SJSA1 (cell line): ENCODE measurements around the gene ZNF227. TPM values are rescaled to one million over a fixed set of nuclear protein-coding genes. Genes with fewer than 3 reads are reported as not detected.
"Not testable (repeated sequence)": the region's sequence is repeated elsewhere in the genome, so short reads cannot be mapped to it uniquely, and the experiment has no call there.

Experiments
- DNase-seq, 2 experiments: peaks; one replicate each; pipeline ENCODE4 v3.0.0-alpha.2; 2015 to 2020; ENCODE audit warnings: low spot score in 2 of 2, low read depth in 1 of 2
- H3K27ac ChIP-seq: fragments of 250-450 bp; sonication (Bioruptor Pico); 2 replicates; pipeline ENCODE4 v1.5.1; 2020; ENCODE audit warnings: mild to moderate bottlenecking, moderate library complexity
- H3K27me3 ChIP-seq: fragments of 250-450 bp; sonication (Bioruptor Pico); replicated peaks from 2 replicates; pipeline ENCODE4 v1.5.1; 2020; ENCODE audit warnings: mild to moderate bottlenecking, moderate library complexity
- H3K36me3 ChIP-seq: fragments of 250-450 bp; sonication (Bioruptor Pico); 2 replicates; pipeline ENCODE4 v1.5.1; 2020; ENCODE audit warnings: mild to moderate bottlenecking
- H3K4me1 ChIP-seq: fragments of 250-450 bp; sonication (Bioruptor Pico); replicated peaks from 2 replicates; pipeline ENCODE4 v1.6.1; 2021; ENCODE audit warnings: mild to moderate bottlenecking
- H3K4me3 ChIP-seq: fragments of 250-450 bp; sonication (Bioruptor Pico); 2 replicates; pipeline ENCODE4 v1.5.1; 2020; ENCODE audit warnings: mild to moderate bottlenecking
- H3K9me3 ChIP-seq: fragments of 250-450 bp; sonication (Bioruptor Pico); replicated peaks from 2 replicates; pipeline ENCODE4 v1.5.1; 2020; ENCODE audit warnings: mild to moderate bottlenecking
- total RNA-seq: library from RNA; depleted of rRNA; stranded (reverse); fragments of >200 nt; shearing (Covaris generic); gene quantifications from 2 replicates; pipeline ENCODE4 v1.2.3, GENCODE V29; 2014

The ZNF227 gene
- total RNA-seq, 1 experiment from 2014 or later, result 15.1 TPM

DNA sequence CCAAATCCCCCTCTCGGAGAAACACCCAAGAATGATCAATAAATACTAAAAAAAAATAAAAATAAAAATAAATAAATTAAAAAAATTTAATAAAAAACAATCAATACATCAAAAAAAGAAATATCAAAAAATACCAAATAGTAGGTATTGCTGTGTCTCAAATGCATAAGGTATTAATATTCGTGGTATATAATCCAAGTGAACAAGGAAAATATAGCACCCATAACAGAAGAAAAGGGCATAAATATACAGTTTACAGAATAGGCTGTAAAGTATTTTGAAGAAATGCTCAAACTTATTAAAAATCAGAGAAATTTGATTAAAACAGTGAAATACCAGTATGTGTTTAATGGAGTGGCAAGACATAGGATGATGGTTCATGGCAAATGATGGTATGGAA lies 7.6 kb upstream of the ZNF227 start:
- Histone ChIP-seq H3K4me3 (no peak overlapping the region), H3K9me3 (peaks cover 4% of the 10 kb centered on the region), H3K4me1 (no peaks in the 10 kb centered on the region), H3K27me3 (no peaks in the 10 kb centered on the region), H3K27ac (no peak overlapping the region), H3K36me3 (0 out of 2 replicates have a peak, but pooled peaks cover 2% of the 10 kb centered on the region)
- DNase-seq, result no peak

DNA sequence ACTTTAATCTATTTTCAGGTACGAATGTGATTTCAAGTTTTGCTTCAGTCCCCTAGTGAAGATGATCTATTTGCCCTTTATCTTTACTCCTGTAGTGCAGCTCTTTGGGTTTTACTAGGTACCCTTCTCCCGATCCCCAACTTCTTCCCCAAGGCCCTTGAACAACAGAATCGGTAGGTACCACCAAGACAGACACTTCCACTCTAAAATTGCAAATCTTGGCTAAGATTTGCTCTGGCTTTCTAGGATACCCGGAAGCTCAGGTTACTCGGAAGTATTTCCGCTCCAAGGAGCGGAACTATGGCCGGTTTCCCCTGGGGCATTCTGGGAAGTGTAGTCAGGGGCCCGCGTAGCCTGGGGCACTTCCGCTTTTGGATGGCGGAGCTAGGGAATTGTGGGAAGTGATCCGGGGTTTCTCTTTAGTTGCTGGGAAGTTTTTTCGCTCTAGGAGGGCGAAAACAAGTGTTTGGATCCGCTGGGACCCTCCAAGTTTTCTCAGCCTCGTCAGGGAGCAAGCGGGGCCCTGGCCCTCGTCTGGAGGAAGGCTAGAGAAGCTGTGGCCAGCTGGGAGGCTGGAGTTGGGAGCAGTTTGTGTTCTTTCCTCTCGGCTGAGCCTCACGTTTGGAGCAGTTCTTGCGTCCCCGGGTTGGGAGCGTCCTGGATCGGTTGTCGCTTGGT lies 5.1 kb upstream of the ZNF227 start:
- peak overlapping the region; percentile 54 for H3K27ac ChIP-seq
- H3K9me3 ChIP-seq, result peaks cover 4% of the 10 kb centered on the region
- peak; percentile 91 to 94 for DNase-seq
- H3K4me1 ChIP-seq, result no peaks in the 10 kb centered on the region
- 0 out of 2 replicates have a peak, but pooled peaks cover 2% of the 10 kb centered on the region for H3K36me3 ChIP-seq
- H3K27me3 ChIP-seq, result no peaks in the 10 kb centered on the region
- H3K4me3 ChIP-seq, result peak overlapping the region; percentile 59

DNA sequence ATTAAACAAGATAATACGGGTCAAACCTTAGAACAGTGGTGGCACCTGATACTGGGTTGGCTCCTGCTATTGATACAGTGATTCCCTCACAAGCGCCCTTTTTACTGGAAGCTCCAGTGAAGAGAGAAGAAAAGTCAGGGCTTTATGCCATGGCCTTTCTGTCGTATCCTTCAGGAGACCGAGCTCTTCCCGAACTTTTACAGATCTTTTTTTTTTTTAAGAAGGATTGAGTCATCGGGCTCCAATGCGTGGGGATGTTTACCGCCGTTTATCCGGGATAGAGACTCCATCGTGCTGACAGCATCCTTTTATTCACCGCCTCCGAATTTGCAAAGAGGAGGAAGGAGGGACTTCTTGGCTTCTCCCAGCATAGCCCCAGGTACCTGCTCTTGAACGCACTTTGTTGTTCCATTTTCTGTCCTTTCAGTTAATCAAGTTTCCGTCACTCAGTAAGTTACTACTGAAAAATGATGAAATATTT lies 574 bp downstream of the ZNF227 start:
- Histone ChIP-seq H3K27me3 (no peaks in the 10 kb centered on the region), H3K36me3 (peaks cover 21% of the 10 kb centered on the region), H3K27ac (peak overlapping the region; percentile 32; the same call in 1 of the 2 replicates), H3K4me1 (no peaks in the 10 kb centered on the region; the same call in 1 of the 2 replicates), H3K9me3 (no peaks in the 10 kb centered on the region; the same call in 1 of the 2 replicates), H3K4me3 (peak overlapping the region; percentile 59)
- no peak for DNase-seq

DNA sequence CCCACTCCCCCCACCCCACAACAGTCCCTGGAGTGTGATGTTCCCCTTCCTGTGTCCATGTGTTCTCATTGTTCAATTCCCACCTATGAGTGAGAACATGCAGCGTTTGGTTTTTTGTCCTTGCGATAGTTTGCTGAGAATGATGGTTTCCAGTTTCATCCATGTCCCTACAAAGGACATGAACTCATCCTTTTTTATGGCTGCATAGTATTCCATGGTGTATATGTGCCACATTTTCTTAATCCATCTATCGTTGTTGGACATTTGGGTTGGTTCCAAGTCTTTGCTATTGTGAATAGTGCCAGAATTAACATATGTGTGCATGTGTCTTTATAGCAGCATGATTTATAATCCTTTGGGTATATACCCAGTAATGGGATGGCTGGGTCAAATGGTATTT lies 7.6 kb downstream of the ZNF227 start:
- not testable (repeated sequence) for H3K4me1 ChIP-seq, H3K27me3 ChIP-seq, H3K9me3 ChIP-seq, H3K4me3 ChIP-seq, DNase-seq, H3K27ac ChIP-seq
- H3K36me3 ChIP-seq, result peaks cover 38% of the 10 kb centered on the region

DNA sequence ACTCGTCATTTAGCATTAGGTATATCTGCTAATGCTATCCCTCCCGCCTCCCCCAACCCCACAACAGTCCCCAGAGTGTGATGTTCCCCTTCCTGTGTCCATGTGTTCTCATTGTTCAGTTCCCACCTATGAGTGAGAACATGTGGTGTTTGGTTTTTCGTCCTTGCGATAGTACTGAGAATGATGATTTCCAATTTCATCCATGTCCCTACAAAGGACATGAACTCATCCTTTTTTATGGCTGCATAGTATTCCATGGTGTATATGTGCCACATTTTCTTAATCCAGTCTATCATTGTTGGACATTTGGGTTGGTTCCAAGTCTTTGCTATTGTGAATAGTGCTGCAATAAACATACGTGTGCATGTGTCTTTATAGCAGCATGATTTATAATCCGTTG lies 8.4 kb downstream of the ZNF227 start:
- not testable (repeated sequence) for H3K27ac ChIP-seq, H3K27me3 ChIP-seq, H3K4me1 ChIP-seq, H3K4me3 ChIP-seq, DNase-seq, H3K9me3 ChIP-seq
- peaks cover 34% of the 10 kb centered on the region for H3K36me3 ChIP-seq

DNA sequence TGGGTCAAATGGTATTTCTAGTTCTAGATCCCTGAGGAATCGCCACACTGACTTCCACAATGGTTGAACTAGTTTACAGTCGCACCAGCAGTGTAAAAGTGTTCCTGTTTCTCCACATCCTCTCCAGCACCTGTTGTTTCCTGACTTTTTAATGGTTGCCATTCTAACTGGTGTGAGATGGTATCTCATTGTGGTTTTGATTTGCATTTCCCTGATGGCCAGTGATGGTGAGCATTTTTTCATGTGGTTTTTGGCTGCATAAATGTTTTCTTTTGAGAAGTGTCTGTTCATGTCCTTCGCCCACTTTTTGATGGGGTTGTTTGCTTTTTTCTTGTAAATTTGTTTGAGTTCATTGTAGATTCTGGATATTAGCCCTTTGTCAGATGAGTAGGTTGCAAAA lies 9.0 kb downstream of the ZNF227 start:
- H3K27ac ChIP-seq, result not testable (repeated sequence)

DNA sequence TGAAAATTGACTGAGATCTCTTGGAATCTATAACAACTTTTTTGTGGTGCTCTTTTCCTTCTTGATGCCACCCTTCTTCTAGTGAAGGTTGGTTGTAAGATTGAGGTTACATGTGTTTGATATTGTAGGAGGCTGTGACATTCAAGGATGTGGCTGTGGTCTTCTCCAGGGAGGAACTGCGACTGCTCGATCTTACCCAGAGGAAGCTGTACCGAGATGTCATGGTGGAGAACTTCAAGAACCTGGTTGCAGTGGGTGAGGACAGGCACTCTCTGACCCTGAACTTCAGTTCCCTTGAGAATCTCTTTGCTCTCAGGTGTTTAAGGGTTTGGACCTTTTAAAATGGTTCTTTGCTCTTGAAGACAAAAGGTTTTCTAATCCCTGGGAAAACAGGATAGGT lies 16.0 kb downstream of the ZNF227 start:
- DNase-seq, result no peak

More for the DNA sequence above, 9.0 kb downstream of the ZNF227 start:
- H3K36me3 ChIP-seq, result peaks cover 32% of the 10 kb centered on the region
- not testable (repeated sequence) for H3K4me3 ChIP-seq, H3K9me3 ChIP-seq, H3K4me1 ChIP-seq, DNase-seq, H3K27me3 ChIP-seq

DNA sequence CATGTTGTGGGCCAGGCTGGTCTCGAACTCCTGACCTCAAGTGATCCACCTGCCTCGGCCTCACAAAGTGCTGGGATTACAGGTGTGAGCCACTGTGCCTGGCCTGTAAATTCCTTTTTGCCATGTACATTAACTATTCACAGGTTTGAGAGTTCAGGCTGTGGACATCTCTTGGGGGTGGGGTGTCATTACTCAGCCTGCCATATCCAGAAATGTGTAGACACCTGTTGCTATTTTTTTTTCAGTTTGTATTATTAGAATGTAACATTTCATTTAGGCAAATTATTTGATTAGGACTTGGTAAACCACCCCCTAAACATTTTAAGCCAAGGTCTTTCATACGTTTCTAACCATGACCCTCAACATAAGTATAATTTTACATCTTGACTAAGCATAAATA lies 20.5 kb downstream of the ZNF227 start:
- no peaks in the 10 kb centered on the region for H3K27me3 ChIP-seq
- no peaks in the 10 kb centered on the region; the same call in 1 of the 2 replicates for H3K9me3 ChIP-seq
- H3K4me1 ChIP-seq, result no peaks in the 10 kb centered on the region
- H3K27ac ChIP-seq, result no peak overlapping the region
- no peak for DNase-seq
- no peak overlapping the region for H3K4me3 ChIP-seq
- H3K36me3 ChIP-seq, result peaks cover 84% of the 10 kb centered on the region

More for the DNA sequence above, 16.0 kb downstream of the ZNF227 start:
- no peaks in the 10 kb centered on the region; the same call in 1 of the 2 replicates for H3K9me3 ChIP-seq
- no peaks in the 10 kb centered on the region for H3K4me1 ChIP-seq
- no peak overlapping the region for H3K4me3 ChIP-seq
- H3K27me3 ChIP-seq, result no peaks in the 10 kb centered on the region
- H3K36me3 ChIP-seq, result peaks cover 42% of the 10 kb centered on the region
- no peak overlapping the region for H3K27ac ChIP-seq

DNA sequence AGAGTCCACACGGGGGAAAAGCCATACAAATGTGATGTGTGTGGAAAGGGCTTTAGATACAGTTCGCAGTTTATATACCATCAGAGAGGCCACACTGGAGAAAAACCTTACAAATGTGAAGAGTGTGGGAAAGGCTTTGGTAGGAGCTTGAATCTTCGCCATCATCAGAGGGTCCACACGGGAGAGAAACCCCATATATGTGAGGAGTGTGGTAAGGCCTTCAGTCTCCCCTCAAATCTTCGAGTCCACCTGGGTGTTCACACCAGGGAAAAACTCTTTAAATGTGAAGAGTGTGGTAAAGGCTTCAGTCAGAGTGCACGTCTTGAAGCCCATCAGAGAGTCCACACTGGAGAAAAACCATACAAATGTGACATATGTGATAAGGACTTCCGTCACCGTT lies 24.1 kb downstream of the ZNF227 start:
- no peak overlapping the region for H3K27ac ChIP-seq
- no peaks in the 10 kb centered on the region for H3K4me1 ChIP-seq
- no peaks in the 10 kb centered on the region for H3K27me3 ChIP-seq
- peaks cover 54% of the 10 kb centered on the region for H3K36me3 ChIP-seq
- no peaks in the 10 kb centered on the region; the same call in none of the 2 replicates for H3K9me3 ChIP-seq
- H3K4me3 ChIP-seq, result no peak overlapping the region
- DNase-seq, result no peak

DNA sequence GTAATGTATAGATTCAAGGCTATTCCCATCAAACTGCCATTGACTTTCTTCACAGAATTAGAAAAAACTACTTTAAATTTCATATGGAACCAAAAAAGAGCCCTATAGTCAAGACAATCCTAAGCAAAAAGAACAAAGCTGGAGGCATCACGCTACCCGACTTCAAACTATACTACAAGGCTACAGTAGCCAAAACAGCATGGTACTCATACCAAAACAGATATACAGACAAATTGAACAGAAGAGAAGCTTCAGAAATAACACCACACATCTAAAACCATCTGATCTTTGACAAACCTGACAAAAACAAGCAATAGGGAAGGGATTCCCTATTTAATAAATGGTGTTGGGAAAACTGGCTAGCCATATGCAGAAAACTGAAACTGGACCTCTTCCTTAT lies 40.0 kb downstream of the ZNF227 start:
- not testable (repeated sequence) for H3K36me3 ChIP-seq, DNase-seq, H3K4me3 ChIP-seq, H3K9me3 ChIP-seq, H3K27me3 ChIP-seq, H3K27ac ChIP-seq, H3K4me1 ChIP-seq

DNA sequence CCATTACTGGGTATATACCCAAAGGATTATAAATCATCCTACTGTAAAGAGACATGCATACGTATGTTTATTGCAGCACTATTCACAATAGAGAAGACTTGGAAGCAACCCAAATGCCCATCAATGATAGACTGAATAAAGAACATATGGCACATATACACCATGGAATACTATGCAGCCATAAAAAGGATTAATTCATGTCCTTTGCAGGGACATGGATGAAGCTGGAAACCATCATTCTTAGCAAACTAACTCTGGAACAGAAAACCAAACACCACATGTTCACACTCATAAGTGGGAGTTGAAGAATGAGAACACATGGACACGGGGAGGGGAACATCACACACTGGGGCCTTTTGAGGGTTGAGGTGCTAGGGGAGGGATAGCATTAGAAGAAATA lies 41.1 kb downstream of the ZNF227 start:
- DNase-seq, H3K4me3 ChIP-seq, H3K9me3 ChIP-seq, H3K36me3 ChIP-seq, H3K27me3 ChIP-seq, H3K4me1 ChIP-seq, H3K27ac ChIP-seq: not testable (repeated sequence)

DNA sequence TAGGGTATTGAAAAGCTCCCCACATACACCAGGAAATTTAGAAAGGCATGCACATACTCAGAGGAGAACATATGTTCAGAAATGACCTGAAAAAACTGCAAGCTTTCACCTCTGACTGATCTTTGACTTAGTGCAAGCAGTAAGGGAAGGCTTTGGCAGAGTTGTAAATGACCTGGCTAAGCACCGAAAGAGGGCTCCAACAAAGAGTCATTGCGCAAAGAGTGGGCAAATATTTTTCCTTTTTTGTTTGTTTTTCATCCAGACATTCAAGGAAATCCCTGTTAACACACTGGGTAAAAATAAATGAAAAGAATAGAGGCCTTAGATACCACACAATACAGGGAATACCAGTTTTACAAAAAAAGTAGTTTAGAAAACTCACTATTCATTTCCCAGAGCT lies 42.2 kb downstream of the ZNF227 start:
- H3K27ac ChIP-seq, result no peak overlapping the region
- H3K9me3 ChIP-seq, result 0 out of 2 replicates have a peak, but pooled peaks cover 4% of the 10 kb centered on the region
- H3K4me1 ChIP-seq, result no peaks in the 10 kb centered on the region
- H3K27me3 ChIP-seq, result no peaks in the 10 kb centered on the region
- H3K4me3 ChIP-seq, result no peak overlapping the region
- H3K36me3 ChIP-seq, result no peaks in the 10 kb centered on the region
- no peak for DNase-seq

DNA sequence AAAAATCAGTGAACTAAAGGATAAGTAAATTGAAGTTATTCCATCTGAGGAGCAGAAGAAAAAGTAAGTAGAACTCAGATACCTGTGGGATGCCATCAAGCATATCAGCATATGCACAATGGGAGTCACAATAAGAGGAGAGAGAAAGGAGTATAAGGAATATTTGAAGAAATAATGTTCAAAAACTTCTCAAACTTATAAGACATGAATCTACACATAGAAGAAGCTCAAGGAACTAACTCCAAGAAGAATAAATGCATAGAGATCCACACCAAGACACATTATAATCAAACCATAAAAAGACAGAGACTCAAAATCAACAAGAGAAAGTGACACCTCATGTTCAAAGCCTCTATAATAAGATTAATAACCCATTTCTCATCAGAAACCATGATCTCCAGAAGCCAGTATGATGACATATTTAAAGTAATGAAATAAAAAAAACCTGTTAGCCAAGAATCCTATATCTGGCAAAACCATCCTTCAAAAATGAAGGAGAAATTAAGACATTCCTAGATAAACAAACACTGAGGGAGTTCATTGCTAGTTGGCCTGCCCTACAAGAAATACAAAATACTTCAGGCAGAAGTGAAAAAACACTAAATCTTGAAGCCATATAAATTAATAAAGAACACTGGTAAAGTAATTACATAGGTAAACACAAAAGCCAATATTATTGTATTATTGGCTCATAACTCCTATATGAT lies 43.5 kb downstream of the ZNF227 start:
- H3K9me3 ChIP-seq, result 0 out of 2 replicates have a peak, but pooled peaks cover 4% of the 10 kb centered on the region
- H3K4me1 ChIP-seq, result no peaks in the 10 kb centered on the region
- H3K27me3 ChIP-seq, result no peaks in the 10 kb centered on the region
- H3K27ac ChIP-seq, result no peak overlapping the region
- no peak for DNase-seq
- no peak overlapping the region for H3K4me3 ChIP-seq
- H3K36me3 ChIP-seq, result no peaks in the 10 kb centered on the region

DNA sequence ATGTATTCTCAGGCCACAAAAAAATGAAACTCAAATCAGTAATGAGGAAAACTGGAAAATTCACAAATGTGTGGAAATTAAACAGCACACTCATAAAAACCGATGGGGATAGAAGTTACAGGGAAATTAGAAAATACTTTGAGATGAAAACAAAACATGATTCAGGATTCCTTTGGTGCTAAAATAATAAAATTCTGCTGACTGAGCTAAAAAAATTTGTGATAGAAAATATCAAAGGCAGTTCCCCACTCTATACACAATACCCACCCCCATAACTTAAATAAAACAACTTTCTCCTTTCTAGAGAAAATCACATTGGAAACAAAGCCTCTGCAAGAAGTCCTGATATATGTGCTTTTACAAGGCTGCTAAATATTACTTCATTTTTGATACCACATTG lies 45.8 kb downstream of the ZNF227 start:
- Histone ChIP-seq H3K27me3 (no peaks in the 10 kb centered on the region), H3K4me3 (no peak overlapping the region), H3K36me3 (no peaks in the 10 kb centered on the region), H3K27ac (no peak overlapping the region), H3K4me1 (no peaks in the 10 kb centered on the region), H3K9me3 (0 out of 2 replicates have a peak, but pooled peaks cover 4% of the 10 kb centered on the region)
- no peak for DNase-seq
